A673 (cell line): ENCODE results near the gene HIGD1C.

Experiments
- CTCF ChIP-seq: fragments of 300-800, 200-600 bp; sonication (generic); conservative IDR thresholded peaks from 2 replicates; pipeline ENCODE4 v1.5.1; 2017; ENCODE audit warnings: low read depth, mild to moderate bottlenecking, antibody characterized with exemption, low read length, moderate library complexity, mixed read lengths
- EZH2 ChIP-seq: fragments of 200-600 bp; sonication (generic); IDR thresholded peaks from 2 replicates; pipeline ENCODE4 v1.6.1; 2017; ENCODE audit warnings: borderline replicate concordance, low read depth, mild to moderate bottlenecking, mixed read lengths, antibody characterized with exemption, low read length; ENCODE audit not compliant: poor library complexity, severe bottlenecking

GRCh38 chr12:50933459-50934124, 18.8 kb upstream of the HIGD1C start:
- no peak for TF ChIP-seq CTCF
- no peak for TF ChIP-seq EZH2
